ENCODE measurements around the gene GRM1. TPM values are rescaled to one million over a fixed set of nuclear protein-coding genes. Genes with fewer than 3 reads are reported as not detected.

GRM1 gene
- total and polyA plus RNA-seq, 2 donors (not counting 1 experiment from before 2014, with no cell fraction given): not detected

- no peak for ATAC-seq (ENCODE audit: low read depth)
- Histone ChIP-seq H4K20me1 (ENCODE audit: control insufficient read depth, insufficient read depth, low read length, poor library complexity, severe bottlenecking) (no peaks in the 10 kb centered on the region), H3K4me3 (ENCODE audit: control extremely low read depth in 1 of 5, extremely low read depth in 1 of 5, insufficient read depth in 1 of 5, low read depth in 2 of 5, low read length in 4 of 5) (no peak overlapping the region), H2AFZ (ENCODE audit: insufficient read depth, low read depth, low read length, poor library complexity, severe bottlenecking) (no peak overlapping the region), H3K36me3 (replicated peaks in 1 of 2; ENCODE audit: control extremely low read depth in 1 of 2, control insufficient read depth in 1 of 2, extremely low read depth in 1 of 2, insufficient read depth in 2 of 2, low read length in 1 of 2) (no peaks in the 10 kb centered on the region), H3K27ac (ENCODE audit: low read length in 2 of 2) (no peak overlapping the region), H3K4me1 (ENCODE audit: control insufficient read depth in 2 of 2, insufficient read depth in 2 of 2, low read length in 2 of 2) (no peaks in the 10 kb centered on the region), H3K9ac (ENCODE audit: low read length) (no peak overlapping the region), H3K4me2 (replicated peaks; ENCODE audit: low read depth, low read length, poor library complexity, severe bottlenecking) (no peak overlapping the region), H3K27me3 (replicated peaks in 1 of 4; ENCODE audit: control extremely low read depth in 1 of 4, control insufficient read depth in 3 of 4, insufficient read depth in 4 of 4, low read length in 3 of 4) (no peaks in the 10 kb centered on the region), H3K79me2 (ENCODE audit: control insufficient read depth, insufficient read depth, low read length) (no peaks in the 10 kb centered on the region), H3K9me3 (ENCODE audit: control extremely low read depth in 1 of 3, control insufficient read depth in 2 of 3, insufficient read depth in 1 of 3, low read length in 2 of 3) (peaks cover 0 to 6% (median 3%) of the 10 kb centered on the region in 3 donors)
- ChIA-PET CTCF (no interaction called here), POLR2A (no interaction called here)
- H3K4me1 Mint-ChIP-seq: no peaks in the 10 kb centered on the region
- WGBS (ENCODE audit: insufficient coverage): no CpG with 5 or more reads among the region's 1 CpG
- H3K27me3 Mint-ChIP-seq: no peaks in the 10 kb centered on the region
- DNase-seq: no peak
- H3K9me3 Mint-ChIP-seq (ENCODE audit: insufficient read depth): peaks cover 13% of the 10 kb centered on the region
- no peak for TF ChIP-seq EZH2 (IDR thresholded peaks at IDR 0.05; ENCODE audit: borderline replicate concordance, insufficient read depth, low read depth, low read length, poor library complexity, severe bottlenecking)
- TF ChIP-seq CTCF (IDR thresholded peaks at IDR 0.05): no peak
- H3K4me3 Mint-ChIP-seq: no peak overlapping the region
- intact Hi-C loops (cut with micrococcal nuclease): no loop called here
- no peak overlapping the region for H3K27ac Mint-ChIP-seq
Observed at GRCh38 chr6:146460941-146461340, 432.1 kb downstream of the GRM1 start.

GRCh38 chr6:146470091-146470770, 441.4 kb downstream of the GRM1 start:
- H3K4me3 ChIP-seq (ENCODE audit: control extremely low read depth in 1 of 5, extremely low read depth in 1 of 5, insufficient read depth in 1 of 5, low read depth in 2 of 5, low read length in 4 of 5): no peak overlapping the region
- DNase-seq: no peak
- Mint-ChIP-seq H3K27ac (no peak overlapping the region), H3K9me3 (ENCODE audit: insufficient read depth) (no peaks in the 10 kb centered on the region), H3K4me3 (no peak overlapping the region), H3K27me3 (no peaks in the 10 kb centered on the region), H3K4me1 (no peaks in the 10 kb centered on the region)
- CTCF ChIA-PET: no interaction called here
- H3K27ac ChIP-seq (ENCODE audit: low read length in 2 of 2): no peak overlapping the region
- 88% methylated on average over 2 of the region's 3 CpGs for WGBS (ENCODE audit: insufficient coverage)
- ATAC-seq (ENCODE audit: low read depth): no peak
- no peaks in the 10 kb centered on the region for H4K20me1 ChIP-seq (ENCODE audit: control insufficient read depth, insufficient read depth, low read length, poor library complexity, severe bottlenecking)
- H3K79me2 ChIP-seq (ENCODE audit: control insufficient read depth, insufficient read depth, low read length): no peaks in the 10 kb centered on the region
- no peaks in the 10 kb centered on the region for H3K4me1 ChIP-seq (ENCODE audit: control insufficient read depth in 2 of 2, insufficient read depth in 2 of 2, low read length in 2 of 2)
- TF ChIP-seq CTCF (IDR thresholded peaks at IDR 0.05) (no peak), EZH2 (IDR thresholded peaks at IDR 0.05; ENCODE audit: borderline replicate concordance, insufficient read depth, low read depth, low read length, poor library complexity, severe bottlenecking) (no peak)
- intact Hi-C loops (cut with micrococcal nuclease): no loop called here
- H3K36me3 ChIP-seq (replicated peaks in 1 of 2; ENCODE audit: control extremely low read depth in 1 of 2, control insufficient read depth in 1 of 2, extremely low read depth in 1 of 2, insufficient read depth in 2 of 2, low read length in 1 of 2): no peaks in the 10 kb centered on the region
- H3K4me2 ChIP-seq (replicated peaks; ENCODE audit: low read depth, low read length, poor library complexity, severe bottlenecking): no peak overlapping the region
- H2AFZ ChIP-seq (ENCODE audit: insufficient read depth, low read depth, low read length, poor library complexity, severe bottlenecking): no peak overlapping the region
- POLR2A ChIA-PET: no interaction called here
- H3K9me3 ChIP-seq (ENCODE audit: control extremely low read depth in 1 of 3, control insufficient read depth in 2 of 3, insufficient read depth in 1 of 3, low read length in 2 of 3): no peaks in the 10 kb centered on the region
- H3K27me3 ChIP-seq (replicated peaks in 1 of 4; ENCODE audit: control extremely low read depth in 1 of 4, control insufficient read depth in 3 of 4, insufficient read depth in 4 of 4, low read length in 3 of 4): no peaks in the 10 kb centered on the region
- no peak overlapping the region for H3K9ac ChIP-seq (ENCODE audit: low read length)

Data from B cell (primary cell).